Activated T-helper 17 cell treated with anti-CD3 and anti-CD28 coated beads, Interleukin-2, amount 50 U/mL, for 72 hours (primary cell): ENCODE measurements around the gene ISOC2. TPM values are rescaled to one million over a fixed set of nuclear protein-coding genes. Genes with fewer than 3 reads are reported as not detected.
"Not testable (repeated sequence)": the region's sequence is repeated elsewhere in the genome, so short reads cannot be mapped to it uniquely, and the experiment has no call there.

ENCODE experiments used
- ATAC-seq: fragments of 150-1000 bp; cut with Tn5 transposase; replicated peaks from 2 replicates; pipeline ENCODE4 v1.10.0; 2021; ENCODE audit warnings: mild to moderate bottlenecking, moderate library complexity
- H3K27ac Mint-ChIP-seq: one replicate; pipeline ENCODE4 v1.8.0; 2022; ENCODE audit warnings: mixed read lengths
- H3K27me3 Mint-ChIP-seq: one replicate; pipeline ENCODE4 v1.8.0; 2022; ENCODE audit warnings: mixed read lengths
- H3K36me3 Mint-ChIP-seq: one replicate; pipeline ENCODE4 v1.8.0; 2022; ENCODE audit warnings: low read depth, mild to moderate bottlenecking, mixed read lengths
- H3K4me1 Mint-ChIP-seq: one replicate; pipeline ENCODE4 v1.8.0; 2022; ENCODE audit warnings: mixed read lengths
- H3K4me3 Mint-ChIP-seq: one replicate; pipeline ENCODE4 v1.8.0; 2022; ENCODE audit warnings: mild to moderate bottlenecking, mixed read lengths
- H3K9me3 Mint-ChIP-seq: one replicate; pipeline ENCODE4 v1.8.0; 2022; ENCODE audit warnings: mixed read lengths
- total RNA-seq, 2 donors: library from RNA; stranded (reverse); gene quantifications; one replicate each; pipeline ENCODE4 v1.2.3, GENCODE V29; 2022

The ISOC2 gene
- total RNA-seq, 2 donors from 2014 or later = 21.2 to 39.5 TPM

- Mint-ChIP-seq H3K27me3 (peaks cover 27% of the 10 kb centered on the region), H3K4me3 (no peak overlapping the region), H3K4me1 (no peaks in the 10 kb centered on the region), H3K9me3 (no peaks in the 10 kb centered on the region), H3K36me3 (no peaks in the 10 kb centered on the region), H3K27ac (no peak overlapping the region)
- no peak for ATAC-seq
Measured at GRCh38 chr19:55434356-55434919, 27.0 kb downstream of the ISOC2 start.

- Mint-ChIP-seq H3K9me3 (no peaks in the 10 kb centered on the region), H3K4me3 (no peak overlapping the region), H3K36me3 (no peaks in the 10 kb centered on the region), H3K27ac (no peak overlapping the region), H3K27me3 (peaks cover 26% of the 10 kb centered on the region), H3K4me1 (no peaks in the 10 kb centered on the region)
- ATAC-seq = no peak
Measured at GRCh38 chr19:55433292-55433691, 28.1 kb downstream of the ISOC2 start.

GRCh38 chr19:55432241-55432959, 29.0 kb downstream of the ISOC2 start:
- no peak overlapping the region for H3K4me3 Mint-ChIP-seq
- H3K36me3 Mint-ChIP-seq = no peaks in the 10 kb centered on the region
- peaks cover 26% of the 10 kb centered on the region for H3K27me3 Mint-ChIP-seq
- H3K9me3 Mint-ChIP-seq = no peaks in the 10 kb centered on the region
- no peaks in the 10 kb centered on the region for H3K4me1 Mint-ChIP-seq
- no peak for ATAC-seq
- no peak overlapping the region for H3K27ac Mint-ChIP-seq

GRCh38 chr19:55431183-55431582, 30.3 kb downstream of the ISOC2 start:
- Mint-ChIP-seq H3K9me3 (no peaks in the 10 kb centered on the region), H3K4me3 (no peak overlapping the region), H3K4me1 (no peaks in the 10 kb centered on the region), H3K36me3 (no peaks in the 10 kb centered on the region), H3K27ac (no peak overlapping the region), H3K27me3 (peaks cover 26% of the 10 kb centered on the region)
- no peak for ATAC-seq

- no peak overlapping the region for H3K27ac Mint-ChIP-seq
- H3K27me3 Mint-ChIP-seq = peaks cover 17% of the 10 kb centered on the region
- H3K4me1 Mint-ChIP-seq = no peaks in the 10 kb centered on the region
- H3K4me3 Mint-ChIP-seq = no peak overlapping the region
- H3K9me3 Mint-ChIP-seq = no peaks in the 10 kb centered on the region
- no peak for ATAC-seq
- H3K36me3 Mint-ChIP-seq = no peaks in the 10 kb centered on the region
Measured at GRCh38 chr19:55426042-55426441, 35.4 kb downstream of the ISOC2 start.

GRCh38 chr19:55424518-55424917, 36.9 kb downstream of the ISOC2 start:
- no peaks in the 10 kb centered on the region for H3K9me3 Mint-ChIP-seq
- no peaks in the 10 kb centered on the region for H3K4me1 Mint-ChIP-seq
- peaks cover 9% of the 10 kb centered on the region for H3K27me3 Mint-ChIP-seq
- no peak overlapping the region for H3K27ac Mint-ChIP-seq
- H3K36me3 Mint-ChIP-seq = no peaks in the 10 kb centered on the region
- no peak overlapping the region for H3K4me3 Mint-ChIP-seq
- ATAC-seq = no peak

GRCh38 chr19:55423225-55424005, 38.0 kb downstream of the ISOC2 start:
- H3K27ac Mint-ChIP-seq = no peak overlapping the region
- H3K27me3 Mint-ChIP-seq = peaks cover 4% of the 10 kb centered on the region
- no peaks in the 10 kb centered on the region for H3K4me1 Mint-ChIP-seq
- no peaks in the 10 kb centered on the region for H3K36me3 Mint-ChIP-seq
- no peaks in the 10 kb centered on the region for H3K9me3 Mint-ChIP-seq
- no peak overlapping the region for H3K4me3 Mint-ChIP-seq
- no peak for ATAC-seq

- H3K36me3 Mint-ChIP-seq, H3K9me3 Mint-ChIP-seq, H3K4me1 Mint-ChIP-seq, H3K27me3 Mint-ChIP-seq: not testable (repeated sequence)
- H3K27ac Mint-ChIP-seq = peak overlapping the region; percentile 67
- peak overlapping the region; percentile 26 for H3K4me3 Mint-ChIP-seq
- peak; percentile 19 for ATAC-seq
Measured at GRCh38 chr19:55421281-55421680, 40.2 kb downstream of the ISOC2 start.

- Mint-ChIP-seq H3K27me3 (peaks cover 1% of the 10 kb centered on the region), H3K4me3 (no peak overlapping the region), H3K36me3 (no peaks in the 10 kb centered on the region), H3K4me1 (peaks cover 3% of the 10 kb centered on the region), H3K27ac (no peak overlapping the region), H3K9me3 (no peaks in the 10 kb centered on the region)
- no peak for ATAC-seq
Measured at GRCh38 chr19:55419624-55420236, 41.7 kb downstream of the ISOC2 start.

- Mint-ChIP-seq H3K4me3 (no peak overlapping the region), H3K27me3 (no peaks in the 10 kb centered on the region), H3K36me3 (no peaks in the 10 kb centered on the region), H3K9me3 (no peaks in the 10 kb centered on the region), H3K27ac (no peak overlapping the region), H3K4me1 (peaks cover 3% of the 10 kb centered on the region)
- no peak for ATAC-seq
Measured at GRCh38 chr19:55419103-55419502, 42.3 kb downstream of the ISOC2 start.

GRCh38 chr19:55418185-55418584, 43.3 kb downstream of the ISOC2 start:
- Mint-ChIP-seq H3K4me3 (no peak overlapping the region), H3K9me3 (no peaks in the 10 kb centered on the region), H3K4me1 (peaks cover 3% of the 10 kb centered on the region), H3K36me3 (no peaks in the 10 kb centered on the region), H3K27me3 (no peaks in the 10 kb centered on the region), H3K27ac (no peak overlapping the region)
- peak; percentile 85 for ATAC-seq

- Mint-ChIP-seq H3K9me3 (no peaks in the 10 kb centered on the region), H3K36me3 (peaks cover 31% of the 10 kb centered on the region), H3K4me1 (peaks cover 14% of the 10 kb centered on the region), H3K27me3 (no peaks in the 10 kb centered on the region), H3K27ac (no peak overlapping the region), H3K4me3 (no peak overlapping the region)
- ATAC-seq = no peak
Measured at GRCh38 chr19:55410168-55410567, 51.3 kb downstream of the ISOC2 start.

- H3K27ac Mint-ChIP-seq = peak overlapping the region; percentile 98
- not testable (repeated sequence) for H3K27me3 Mint-ChIP-seq, H3K9me3 Mint-ChIP-seq, ATAC-seq
- H3K4me3 Mint-ChIP-seq = peak overlapping the region; percentile 97
- peaks cover 14% of the 10 kb centered on the region for H3K4me1 Mint-ChIP-seq
- H3K36me3 Mint-ChIP-seq = peaks cover 40% of the 10 kb centered on the region
Measured at GRCh38 chr19:55409179-55409578, 52.3 kb downstream of the ISOC2 start.

GRCh38 chr19:55408533-55408872, 52.9 kb downstream of the ISOC2 start:
- no peak for ATAC-seq
- Mint-ChIP-seq H3K9me3 (no peaks in the 10 kb centered on the region), H3K4me1 (peaks cover 14% of the 10 kb centered on the region), H3K4me3 (peak overlapping the region; percentile 97), H3K27ac (peak overlapping the region; percentile 98), H3K27me3 (no peaks in the 10 kb centered on the region), H3K36me3 (peaks cover 47% of the 10 kb centered on the region)
